GM19463 (cell line): Measurements from ENCODE around the gene FAM50B.

Experiments used
- ATAC-seq: cut with Tn5 transposase; IDR thresholded peaks from one replicate; pipeline ENCODE4 v1.9.1; 2021; ENCODE audit warnings: mild to moderate bottlenecking, moderate library complexity; ENCODE audit not compliant: unreplicated experiment

The FAM50B gene, protein sequence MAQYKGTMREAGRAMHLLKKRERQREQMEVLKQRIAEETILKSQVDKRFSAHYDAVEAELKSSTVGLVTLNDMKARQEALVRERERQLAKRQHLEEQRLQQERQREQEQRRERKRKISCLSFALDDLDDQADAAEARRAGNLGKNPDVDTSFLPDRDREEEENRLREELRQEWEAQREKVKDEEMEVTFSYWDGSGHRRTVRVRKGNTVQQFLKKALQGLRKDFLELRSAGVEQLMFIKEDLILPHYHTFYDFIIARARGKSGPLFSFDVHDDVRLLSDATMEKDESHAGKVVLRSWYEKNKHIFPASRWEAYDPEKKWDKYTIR

DNA sequence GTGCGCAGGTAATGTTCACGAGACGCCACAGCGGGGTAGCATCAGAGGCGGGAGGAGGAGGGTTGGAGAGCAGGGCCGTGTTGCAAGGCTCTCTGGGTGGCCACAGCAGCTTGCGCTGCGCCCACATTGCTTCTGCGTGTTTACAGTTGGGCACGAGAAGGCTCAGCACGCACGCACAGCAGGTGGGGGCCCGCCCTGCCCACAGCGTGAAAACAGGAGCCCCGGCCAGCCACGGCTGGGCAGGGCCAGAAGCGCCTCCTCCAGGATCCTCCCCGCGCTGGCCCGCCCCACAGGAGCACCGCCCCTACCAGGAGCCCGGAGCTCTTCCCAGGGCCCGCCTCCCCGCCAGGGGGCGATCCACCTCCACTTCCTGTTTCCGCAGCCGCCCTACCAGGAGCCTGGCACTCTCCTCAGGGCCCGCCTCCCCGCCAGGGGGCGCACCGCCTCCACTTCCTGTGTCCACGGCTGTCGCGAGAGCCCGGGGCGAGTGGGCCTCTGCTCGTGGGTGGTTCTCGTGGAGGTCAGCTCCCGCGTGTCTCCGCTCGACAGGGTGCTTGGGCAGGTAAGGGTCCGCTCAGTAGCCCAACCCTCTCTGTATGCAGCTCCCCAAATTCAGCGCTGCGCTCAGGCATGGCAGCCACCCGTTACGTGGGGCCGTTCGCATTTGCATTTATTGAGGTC lies at the start of gene FAM50B:
FAM50B (plus strand) TSS at position 449 of the 681 bp plus-strand sequence. CDS start 439 bp downstream, outside the sequence.
- peak; percentile 93 for ATAC-seq

DNA sequence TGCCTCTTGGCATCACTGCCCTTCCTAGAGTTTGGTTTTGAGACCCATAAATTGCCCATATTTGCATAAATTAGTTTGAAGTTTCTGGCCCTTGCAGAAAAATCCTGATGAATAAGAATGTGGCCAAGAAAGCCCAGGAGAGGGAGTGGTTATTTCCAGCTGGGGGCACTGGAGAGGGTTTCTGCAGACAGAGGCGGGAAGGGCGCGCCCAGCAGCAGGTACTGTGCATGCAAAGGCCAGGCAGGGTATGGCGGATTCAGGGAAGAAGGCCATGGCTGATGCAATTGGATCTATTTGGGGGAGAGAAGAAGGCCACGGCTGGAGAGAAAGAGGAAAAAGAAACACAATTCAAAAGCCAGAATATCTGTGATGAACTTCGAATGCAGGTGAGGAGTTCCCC lies 49.5 kb upstream of the FAM50B start:
- no peak for ATAC-seq

DNA sequence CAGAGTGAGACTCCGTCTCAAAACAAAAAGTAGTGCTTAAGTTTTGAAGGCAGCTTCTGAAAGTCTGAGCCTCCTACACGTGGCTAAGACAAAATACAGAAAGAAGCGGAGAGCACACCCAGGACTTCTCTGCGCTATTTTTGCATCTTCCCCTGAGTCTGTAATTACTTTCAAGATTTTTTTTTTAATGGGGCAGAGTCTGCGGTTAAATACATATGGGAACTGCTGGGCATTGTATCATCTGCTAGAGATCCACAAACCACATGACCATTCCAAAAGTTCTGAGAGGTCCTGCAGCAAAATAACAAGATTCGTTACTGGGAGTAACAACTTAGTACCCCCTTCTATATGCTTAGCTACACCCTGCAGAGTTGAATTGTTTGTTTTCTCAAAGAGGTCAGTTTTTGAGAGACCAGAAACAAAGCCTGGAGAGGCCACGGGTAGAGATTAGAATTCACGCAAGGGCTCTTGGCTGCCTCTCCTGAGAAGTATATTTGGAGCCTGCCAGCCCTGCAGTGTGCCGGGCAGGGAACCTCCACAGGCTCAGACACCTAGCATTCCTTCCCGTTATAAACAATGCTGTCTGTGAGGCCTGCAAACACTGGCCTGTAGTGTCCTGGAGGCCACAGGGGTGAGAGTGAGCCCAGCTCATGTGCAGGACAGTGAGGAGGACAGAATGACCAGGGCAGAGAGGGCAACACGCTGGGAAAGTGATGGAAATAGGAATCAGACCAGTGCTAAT lies 48.2 kb upstream of the FAM50B start:
- ATAC-seq = no peak

DNA sequence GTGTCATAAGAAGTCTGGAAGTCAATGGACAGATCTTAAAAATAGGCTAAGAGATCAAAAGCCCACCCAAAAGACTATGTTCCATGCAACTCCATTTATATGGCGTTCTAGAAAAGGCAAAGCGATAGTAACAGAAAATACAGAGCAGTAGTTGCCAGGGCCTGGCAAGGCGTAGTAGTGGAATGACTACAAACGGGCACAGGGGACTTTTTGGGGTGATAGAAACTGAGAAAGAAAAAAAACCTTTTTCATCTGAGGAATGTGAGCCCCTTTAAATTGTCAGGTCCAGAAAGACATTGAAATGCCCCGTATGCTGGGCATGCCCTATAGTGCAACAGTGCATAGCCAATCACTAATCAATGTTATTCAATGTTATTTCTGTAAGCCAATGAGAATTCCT lies 47.2 kb upstream of the FAM50B start:
- ATAC-seq = peak; percentile 78

DNA sequence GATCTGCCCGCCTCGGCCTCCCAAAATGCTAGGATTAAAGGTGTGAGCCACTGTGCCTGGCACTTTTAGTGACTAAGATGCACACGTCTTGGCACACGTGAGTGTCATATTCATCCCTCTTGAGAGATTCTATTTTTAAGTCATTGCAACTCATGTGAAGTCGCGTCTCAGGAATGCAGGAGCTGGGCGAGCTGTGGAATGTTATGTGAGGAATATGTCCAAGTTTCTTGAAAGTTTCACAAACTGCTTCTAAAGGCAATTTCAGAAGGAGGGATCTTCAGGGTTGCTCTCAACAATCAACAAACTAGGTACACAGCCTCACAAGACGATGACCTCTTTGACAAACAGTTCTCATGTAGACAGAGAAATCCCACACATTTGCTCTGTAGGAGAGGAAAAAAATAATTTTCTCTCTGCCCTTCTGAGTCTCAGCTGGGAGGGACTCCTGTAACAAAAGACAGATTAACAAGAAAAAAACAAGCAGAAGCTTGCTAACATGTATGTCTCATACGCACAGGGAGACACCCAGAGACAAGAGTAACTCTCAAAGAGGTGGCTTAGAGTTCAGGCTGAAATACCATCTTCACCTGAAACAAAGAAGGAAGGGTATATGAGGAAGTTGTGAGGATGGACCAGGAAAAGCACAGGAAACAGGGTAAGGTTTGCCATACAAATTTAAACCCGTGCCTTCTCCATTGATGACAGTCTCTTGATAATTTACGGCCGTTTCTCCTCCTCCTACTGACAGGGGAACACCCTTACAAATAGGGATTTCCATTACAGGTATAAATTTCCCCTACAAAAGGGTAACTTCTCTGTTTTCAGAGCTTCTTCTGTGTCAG lies 45.3 kb upstream of the FAM50B start:
- ATAC-seq = no peak

DNA sequence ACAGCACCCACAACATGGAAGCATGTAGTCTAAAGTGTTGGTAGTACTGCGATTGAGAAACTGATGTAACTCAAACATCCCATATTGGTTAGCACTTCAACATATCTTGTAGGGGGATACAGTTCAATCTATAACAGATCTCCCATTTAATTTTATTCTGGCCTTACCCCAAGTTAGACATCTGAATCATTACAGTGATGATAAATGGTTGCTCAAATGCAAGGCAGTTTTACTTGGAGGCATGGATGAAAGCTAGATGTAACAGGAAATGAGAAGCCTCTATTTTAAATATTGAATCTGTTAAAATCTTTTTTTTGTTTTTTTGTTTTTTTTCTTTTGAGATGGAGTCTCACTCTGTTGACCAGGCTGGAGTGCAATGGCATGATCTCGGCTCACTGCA lies 44.2 kb upstream of the FAM50B start:
- ATAC-seq = no peak

DNA sequence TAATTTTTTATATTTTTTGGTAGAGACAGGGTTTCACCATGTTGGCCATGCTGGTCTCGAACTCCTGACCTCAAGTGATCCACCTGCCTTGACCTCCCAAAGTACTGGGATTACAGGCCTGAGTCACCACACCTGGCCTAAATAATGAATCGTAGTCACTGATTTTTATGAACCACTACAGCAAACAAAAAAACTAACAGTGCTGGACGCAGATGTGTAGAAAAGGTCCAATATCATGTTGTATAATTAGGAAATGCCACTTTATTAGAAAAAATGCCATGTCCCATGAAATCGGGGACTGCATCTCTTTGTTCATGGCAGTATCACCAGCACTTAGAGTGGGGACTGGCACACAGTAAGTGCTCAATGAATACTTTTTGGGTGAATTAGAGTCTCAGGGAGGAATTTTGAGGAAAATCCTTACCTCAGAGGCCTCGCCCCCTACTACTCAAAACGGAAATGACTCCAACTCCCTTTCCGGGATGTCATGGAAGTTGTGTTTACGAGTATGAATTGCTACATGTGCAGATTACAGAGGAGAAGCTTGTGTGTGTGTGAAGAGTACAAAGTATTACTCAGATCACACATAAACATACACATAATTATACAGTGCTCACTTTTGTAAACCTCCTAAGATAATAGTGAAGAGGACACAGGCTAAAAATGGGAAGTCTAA lies 43.6 kb upstream of the FAM50B start:
- no peak for ATAC-seq

DNA sequence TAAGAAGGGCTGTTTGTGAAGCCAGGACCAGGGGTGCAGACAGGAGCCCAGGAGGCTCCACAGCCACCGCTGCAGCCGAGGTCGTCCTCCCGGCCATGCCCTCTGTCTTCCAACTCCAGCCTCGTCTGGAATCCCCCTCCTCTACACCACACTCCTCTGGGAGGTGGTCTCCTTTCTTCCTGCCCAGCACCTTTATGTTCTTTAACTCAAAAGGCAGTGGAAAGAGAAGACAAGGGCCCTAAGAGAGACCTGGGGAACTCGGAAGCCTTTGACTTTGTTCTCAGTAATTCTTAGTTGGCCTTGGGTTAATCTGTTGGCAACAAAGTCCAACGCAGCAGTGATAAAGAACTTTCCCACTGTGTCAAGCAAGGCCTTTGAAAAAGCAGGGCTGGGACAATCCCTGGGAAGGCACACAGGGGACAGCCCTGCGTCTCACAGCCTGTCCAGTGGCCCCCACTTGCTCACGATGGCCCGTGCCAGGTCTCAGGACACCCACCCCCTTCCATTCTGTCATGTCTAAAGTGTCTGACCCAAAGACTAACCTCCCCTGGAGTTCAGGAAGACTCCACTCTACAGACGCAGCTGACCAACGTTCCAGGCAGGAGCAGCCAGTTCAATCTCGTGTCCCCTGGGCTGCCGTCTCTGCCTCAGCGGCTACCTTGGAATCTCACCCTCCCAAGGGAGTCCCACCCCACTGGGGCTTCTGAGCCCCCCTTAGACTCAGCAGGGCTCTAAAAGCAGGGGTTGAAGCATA lies 42.8 kb upstream of the FAM50B start:
- ATAC-seq = no peak

DNA sequence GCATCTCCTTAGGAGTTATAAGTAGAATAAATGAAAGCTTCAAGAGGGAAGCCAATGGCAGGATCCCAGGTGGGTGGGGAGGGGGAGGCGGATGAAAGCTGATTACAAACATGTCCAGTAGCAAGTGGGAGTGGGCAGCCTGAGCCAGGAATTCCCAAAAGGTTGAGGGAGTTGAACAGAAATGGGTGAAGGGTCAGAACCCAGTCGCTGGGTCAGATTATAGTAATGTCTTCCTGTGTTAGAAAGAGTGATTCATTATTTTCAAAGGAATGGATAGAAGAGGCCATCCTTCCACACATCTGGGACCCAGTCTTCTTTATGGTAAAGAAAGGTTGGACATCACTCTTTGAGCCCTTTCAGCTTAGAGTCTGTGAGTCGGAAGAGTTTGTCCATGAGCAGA lies 41.0 kb upstream of the FAM50B start:
- no peak for ATAC-seq

DNA sequence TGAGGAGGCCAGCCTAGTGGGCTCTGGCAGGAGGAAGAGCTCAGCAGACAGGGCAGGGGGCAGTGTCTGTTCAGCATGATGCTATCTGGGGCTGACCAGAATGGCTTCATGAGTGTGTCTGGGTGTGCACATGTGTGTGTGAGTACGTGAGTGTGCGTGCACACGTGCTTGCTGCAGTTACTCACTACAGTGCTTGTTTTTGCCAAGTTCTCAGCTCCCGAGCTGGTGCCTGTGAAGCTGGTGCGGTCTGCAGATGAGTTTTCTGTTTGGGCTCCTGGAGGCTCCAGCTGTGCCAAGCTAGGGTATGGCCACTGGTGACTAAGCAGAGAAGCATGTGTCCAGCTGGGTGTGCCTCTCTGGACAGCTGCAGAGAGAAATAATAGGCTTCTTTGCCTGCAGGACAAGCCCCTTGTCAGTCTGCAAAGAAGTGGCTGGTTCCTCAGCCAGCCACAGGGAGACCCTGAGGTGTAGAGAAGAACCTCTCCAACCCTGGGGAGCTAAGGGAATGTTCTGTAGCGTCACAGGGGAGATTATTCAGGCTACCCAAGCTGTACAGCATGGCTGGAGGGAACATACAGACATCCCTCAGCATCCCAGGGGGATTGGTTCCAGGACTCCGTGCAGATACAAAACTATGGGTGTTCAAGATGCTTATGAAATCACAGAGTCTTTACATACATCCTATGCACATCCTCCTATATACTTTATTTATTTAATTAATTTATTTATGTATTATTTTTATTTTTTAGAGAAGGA lies 40.2 kb upstream of the FAM50B start:
- ATAC-seq = no peak

DNA sequence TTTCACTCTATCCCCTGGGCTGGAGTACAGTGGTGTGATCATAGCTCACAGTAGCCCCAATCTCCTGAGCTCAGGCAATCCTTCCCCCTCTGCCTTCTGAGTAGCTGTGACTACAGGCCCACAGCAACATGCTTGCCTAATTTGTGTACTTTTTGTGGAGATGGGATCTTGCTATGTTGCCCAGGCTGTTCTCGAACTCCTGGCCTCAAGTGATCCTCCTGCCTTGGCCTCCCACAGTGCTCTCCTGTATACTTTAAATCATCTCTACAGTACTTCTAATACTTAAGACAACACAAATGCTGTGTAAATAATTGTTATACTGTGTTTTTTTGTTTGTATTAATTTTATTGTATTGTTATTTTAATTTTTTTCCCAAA lies 39.7 kb upstream of the FAM50B start:
- no peak for ATAC-seq

DNA sequence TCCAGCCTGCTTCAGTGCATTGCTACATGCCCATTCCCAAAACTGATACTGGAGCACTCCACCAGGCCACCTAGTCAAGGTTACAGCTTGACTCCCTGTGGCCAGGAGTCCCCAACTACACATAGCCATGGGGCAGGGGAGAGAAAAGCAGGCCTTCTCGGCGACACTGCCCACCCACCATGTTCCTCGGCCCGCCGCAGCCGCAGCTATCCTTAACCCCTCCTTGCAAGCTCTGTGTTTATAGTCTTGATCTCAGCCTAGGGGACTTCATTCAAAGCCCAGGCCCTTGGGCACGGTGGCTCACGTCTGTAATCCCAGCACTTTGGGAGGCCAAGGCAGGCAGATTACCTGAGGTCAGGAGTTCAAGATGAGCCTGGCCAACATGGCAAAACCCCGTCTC lies 39.2 kb upstream of the FAM50B start:
- ATAC-seq = no peak

DNA sequence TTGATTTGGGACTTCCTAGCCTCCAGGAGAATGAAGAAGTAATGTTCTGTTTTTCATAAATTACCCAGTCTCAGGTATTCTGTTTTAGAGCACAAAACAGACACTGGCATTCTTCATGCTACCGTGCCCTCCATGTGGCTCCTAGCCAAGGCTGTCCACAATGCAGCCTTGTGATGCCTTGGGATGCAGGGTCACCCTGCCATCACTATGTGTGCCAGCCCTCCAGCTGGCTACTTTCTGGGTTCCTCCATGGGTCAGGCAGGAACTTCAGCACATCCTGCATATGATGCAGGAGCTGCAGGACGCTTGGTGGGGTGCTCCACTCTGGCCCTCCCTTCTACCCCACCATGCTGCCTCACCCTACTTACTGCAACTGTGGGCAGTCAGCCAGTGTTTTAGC lies 38.0 kb upstream of the FAM50B start:
- ATAC-seq = no peak

DNA sequence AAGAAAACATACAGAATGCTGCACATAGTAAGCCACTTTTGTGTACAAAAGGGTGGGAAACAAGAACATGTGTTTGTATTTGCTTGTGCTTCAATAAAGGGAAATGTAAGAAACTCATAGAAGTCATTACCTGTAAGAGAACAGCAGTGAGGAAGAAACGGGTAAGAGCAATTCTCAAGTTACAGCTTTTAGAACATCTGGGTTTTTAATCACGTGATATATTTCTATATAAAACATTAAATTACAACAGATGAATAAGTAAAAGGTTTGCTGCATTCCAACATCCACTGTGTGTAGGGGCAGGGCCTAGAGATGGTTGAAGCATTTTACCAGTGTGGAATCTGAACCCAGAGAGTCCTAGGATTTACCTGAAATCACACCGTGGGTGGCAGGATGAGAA lies 36.6 kb upstream of the FAM50B start:
- no peak for ATAC-seq

DNA sequence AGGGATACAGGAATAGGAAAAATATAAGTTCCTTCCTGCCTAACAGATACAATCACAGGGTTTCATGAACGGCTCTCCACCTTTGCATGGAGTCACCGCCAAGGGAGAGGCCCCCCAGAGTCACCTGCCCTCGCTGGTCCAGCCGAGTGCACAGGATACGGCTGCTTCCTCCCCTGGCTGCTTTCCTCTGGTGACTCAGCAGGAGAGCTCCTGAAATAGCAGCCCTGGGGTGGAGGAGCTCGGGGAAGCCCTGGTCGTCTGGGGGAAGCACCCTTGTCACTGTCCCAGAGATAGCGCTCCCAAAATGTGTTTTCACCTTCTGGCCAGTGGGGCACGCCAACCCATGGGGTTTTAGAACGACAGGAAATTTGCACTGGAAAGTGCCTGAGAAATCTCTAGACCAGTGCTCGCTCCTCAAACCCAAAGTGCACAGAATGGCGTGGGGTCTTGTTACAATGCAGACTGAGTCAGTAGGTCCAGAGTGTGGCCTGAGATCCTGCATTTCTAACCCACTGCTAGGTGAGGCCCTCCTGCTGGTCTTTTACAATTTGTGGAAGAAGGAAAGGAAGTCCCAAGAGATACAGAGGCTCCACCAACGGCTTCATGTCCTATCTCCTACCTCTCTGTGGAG lies 35.9 kb upstream of the FAM50B start:
- ATAC-seq = peak; percentile 84

DNA sequence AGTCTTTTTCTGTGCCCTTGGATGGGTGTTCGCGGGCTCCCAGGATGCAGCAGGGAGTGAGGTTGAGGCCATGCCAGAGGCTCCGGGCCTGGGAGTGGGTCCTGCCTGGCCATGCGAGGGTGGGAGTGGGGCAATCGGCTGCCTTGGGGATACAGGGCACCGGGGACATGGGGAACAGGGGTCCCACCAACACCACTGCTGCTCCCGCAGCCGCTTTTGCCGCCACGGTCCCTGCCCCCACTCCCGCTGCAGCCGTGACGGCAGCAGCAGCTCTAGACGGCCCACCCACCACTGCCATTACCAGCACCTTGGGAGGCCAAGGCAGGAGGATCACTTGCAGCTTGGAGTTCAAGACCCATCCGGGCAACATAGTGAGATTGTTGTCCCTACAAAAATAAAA lies 35.3 kb upstream of the FAM50B start:
- no peak for ATAC-seq

DNA sequence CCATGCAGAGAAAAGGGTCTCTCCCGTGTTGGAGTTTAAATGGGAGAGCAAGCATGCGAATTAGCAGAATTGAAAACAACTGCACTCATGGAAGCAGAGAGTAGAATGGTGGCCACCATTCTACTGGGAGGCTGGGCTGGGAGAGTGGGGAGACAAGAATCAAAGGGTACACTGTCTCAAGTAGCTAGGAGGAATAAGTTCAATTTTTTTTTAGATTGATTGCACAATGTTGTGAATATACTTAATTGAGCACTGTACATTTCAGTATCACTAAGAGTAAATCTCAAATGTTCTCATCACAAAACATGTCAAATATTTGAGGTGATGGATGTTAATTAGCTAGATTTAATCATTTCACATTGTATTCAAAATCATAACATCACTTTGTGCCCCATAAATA lies 34.6 kb upstream of the FAM50B start:
- no peak for ATAC-seq

DNA sequence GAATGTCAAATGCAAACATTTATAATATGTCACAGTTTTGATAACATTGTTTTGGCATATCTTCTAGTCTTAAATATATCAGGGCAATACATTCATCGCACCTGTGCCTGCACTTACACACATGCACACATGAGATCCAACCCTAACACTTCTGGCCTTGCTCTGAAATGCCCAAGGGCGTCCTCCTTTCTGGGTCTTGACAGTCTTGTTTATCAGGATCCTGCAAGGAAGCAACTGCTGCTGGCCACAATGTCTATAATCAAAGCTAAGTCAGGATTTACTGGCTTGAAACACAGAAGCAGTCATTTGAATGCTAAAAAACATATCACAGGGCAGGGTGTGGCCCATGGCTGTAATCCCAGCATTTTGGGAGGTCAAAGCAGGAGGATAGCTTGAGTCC lies 32.9 kb upstream of the FAM50B start:
- no peak for ATAC-seq
